Left ventricle myocardium inferior (tissue), 1 donor: Measurements from ENCODE around the gene OR1M1. TPM values are rescaled to one million over a fixed set of nuclear protein-coding genes. Genes with fewer than 3 reads are reported as not detected.

Experiments
- DNase-seq: peaks from one replicate; pipeline ENCODE4 v3.0.0-alpha.2; 2020
- H3K27ac ChIP-seq: fragments of 200-600 bp; replicated peaks from 2 replicates; pipeline ENCODE4 v1.8.0; 2021
- H3K27me3 ChIP-seq: fragments of 200-600 bp; 2 replicates; pipeline ENCODE4 v1.8.0; 2021; ENCODE audit warnings: low read depth
- H3K36me3 ChIP-seq: fragments of 200-600 bp; 2 replicates; pipeline ENCODE4 v1.8.0; 2021
- H3K4me1 ChIP-seq: fragments of 200-600 bp; 2 replicates; pipeline ENCODE4 v1.8.0; 2021
- H3K4me3 ChIP-seq: fragments of 200-600 bp; 2 replicates; pipeline ENCODE4 v1.8.0; 2021; ENCODE audit warnings: mild to moderate bottlenecking, moderate library complexity
- H3K9me3 ChIP-seq: fragments of 200-600 bp; replicated peaks from 2 replicates; pipeline ENCODE4 v1.8.0; 2021
- intact Hi-C: fragments of 100-400 bp; cut with micrococcal nuclease; formaldehyde crosslinking; loops from one replicate; pipeline ENCODE4 v1.11.0; 2022
- long read RNA-seq: library from polyadenylated mRNA; unstranded; transcript quantifications from one replicate; pipeline ENCODE4 v2.0.0, GENCODE V29; 2021
- total RNA-seq: library from RNA; stranded (reverse); fragmentation: NEBNext Ultra II Directional; extraction: Animal tissue kit (Norgen Biotek cat#: 25700); gene quantifications from one replicate; pipeline ENCODE4 v1.2.1, GENCODE V29; 2021
- TF ChIP-seq, protein P1 (sequence below): fragments of 200-600 bp; IDR thresholded peaks from 2 replicates; pipeline ENCODE4 v1.8.0; 2021; ENCODE audit warnings: antibody characterized with exemption, mild to moderate bottlenecking, borderline replicate concordance
- donor health status: DM: no; HTN: yes; CAD: no; lungs with severe emphysema.

OR1M1 gene, protein sequence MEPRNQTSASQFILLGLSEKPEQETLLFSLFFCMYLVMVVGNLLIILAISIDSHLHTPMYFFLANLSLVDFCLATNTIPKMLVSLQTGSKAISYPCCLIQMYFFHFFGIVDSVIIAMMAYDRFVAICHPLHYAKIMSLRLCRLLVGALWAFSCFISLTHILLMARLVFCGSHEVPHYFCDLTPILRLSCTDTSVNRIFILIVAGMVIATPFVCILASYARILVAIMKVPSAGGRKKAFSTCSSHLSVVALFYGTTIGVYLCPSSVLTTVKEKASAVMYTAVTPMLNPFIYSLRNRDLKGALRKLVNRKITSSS
- total RNA-seq, result not detected
- long read RNA-seq, result 0 reads

DNA sequence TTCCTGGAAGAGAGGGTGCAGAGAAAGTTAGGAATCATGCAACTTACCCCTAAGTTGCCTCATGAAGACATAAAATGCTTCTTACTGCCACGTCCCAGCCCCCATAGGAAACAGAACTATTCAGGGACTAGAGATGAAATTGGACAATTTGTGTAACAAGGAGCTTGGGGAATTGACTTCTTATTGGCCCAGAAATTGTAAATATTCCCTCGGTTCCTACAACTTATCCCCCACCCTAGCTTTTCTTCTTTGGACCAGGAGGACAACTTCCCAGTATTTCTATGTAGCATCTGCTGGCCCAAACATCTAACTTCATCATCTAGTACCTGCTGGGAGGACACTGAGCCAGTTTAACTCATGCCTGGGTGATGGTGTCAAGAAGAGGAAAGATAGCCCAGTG lies at the start of gene OR1M1:
Gene OR1M1 (plus strand): TSS at position 301 of the 400 bp plus-strand sequence. CDS start 6,184 bp downstream, outside the sequence.
- intact Hi-C loops, result no loop called here
- Histone ChIP-seq H3K9me3 (no peaks in the 10 kb centered on the region), H3K4me1 (no peaks in the 10 kb centered on the region), H3K27me3 (peaks cover 68% of the 10 kb centered on the region), H3K27ac (no peak within 1 kb of the TSS), H3K4me3 (no peak within 1 kb of the TSS), H3K36me3 (no peaks in the 10 kb centered on the region)
- no peak for DNase-seq
- TF ChIP-seq, protein P1, sequence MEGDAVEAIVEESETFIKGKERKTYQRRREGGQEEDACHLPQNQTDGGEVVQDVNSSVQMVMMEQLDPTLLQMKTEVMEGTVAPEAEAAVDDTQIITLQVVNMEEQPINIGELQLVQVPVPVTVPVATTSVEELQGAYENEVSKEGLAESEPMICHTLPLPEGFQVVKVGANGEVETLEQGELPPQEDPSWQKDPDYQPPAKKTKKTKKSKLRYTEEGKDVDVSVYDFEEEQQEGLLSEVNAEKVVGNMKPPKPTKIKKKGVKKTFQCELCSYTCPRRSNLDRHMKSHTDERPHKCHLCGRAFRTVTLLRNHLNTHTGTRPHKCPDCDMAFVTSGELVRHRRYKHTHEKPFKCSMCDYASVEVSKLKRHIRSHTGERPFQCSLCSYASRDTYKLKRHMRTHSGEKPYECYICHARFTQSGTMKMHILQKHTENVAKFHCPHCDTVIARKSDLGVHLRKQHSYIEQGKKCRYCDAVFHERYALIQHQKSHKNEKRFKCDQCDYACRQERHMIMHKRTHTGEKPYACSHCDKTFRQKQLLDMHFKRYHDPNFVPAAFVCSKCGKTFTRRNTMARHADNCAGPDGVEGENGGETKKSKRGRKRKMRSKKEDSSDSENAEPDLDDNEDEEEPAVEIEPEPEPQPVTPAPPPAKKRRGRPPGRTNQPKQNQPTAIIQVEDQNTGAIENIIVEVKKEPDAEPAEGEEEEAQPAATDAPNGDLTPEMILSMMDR, result no peak

DNA sequence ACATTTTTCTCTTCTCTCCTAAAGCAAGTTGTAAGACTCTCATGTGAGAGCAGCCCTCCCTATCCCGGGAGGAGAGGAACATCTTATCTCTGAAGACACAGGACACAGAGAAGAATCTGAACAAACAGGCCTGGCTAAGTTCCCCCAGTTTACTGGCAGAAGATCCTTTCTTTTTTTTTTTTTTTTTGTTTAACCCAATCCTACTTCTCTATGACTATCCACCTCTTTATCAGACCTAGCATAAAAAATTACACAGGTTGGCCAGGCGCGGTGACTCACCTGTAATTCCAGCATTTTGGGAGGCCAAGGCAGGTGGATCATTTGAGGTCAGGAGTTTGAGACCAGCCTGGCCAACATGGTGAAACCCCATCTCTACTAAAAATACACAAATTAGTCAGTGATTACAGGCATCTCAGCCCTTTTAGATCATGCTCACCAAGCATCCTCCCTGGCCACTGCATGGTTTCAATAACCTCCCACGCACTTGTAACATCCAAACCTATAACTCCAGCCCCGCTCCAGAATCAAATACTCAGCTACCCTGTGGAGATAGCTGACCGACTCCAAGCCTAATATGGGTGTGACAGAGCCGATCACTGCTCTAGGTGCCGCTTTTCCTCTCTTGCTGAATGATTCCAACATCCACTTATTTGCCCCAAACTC lies 49.3 kb upstream of the OR1M1 start:
- Histone ChIP-seq H3K27me3 (peaks cover 59% of the 10 kb centered on the region), H3K27ac (no peak overlapping the region), H3K9me3 (no peaks in the 10 kb centered on the region), H3K4me1 (no peaks in the 10 kb centered on the region), H3K4me3 (no peak overlapping the region), H3K36me3 (no peaks in the 10 kb centered on the region)
- TF ChIP-seq, protein P1, result no peak
- no peak for DNase-seq
- intact Hi-C loops, result no loop called here

DNA sequence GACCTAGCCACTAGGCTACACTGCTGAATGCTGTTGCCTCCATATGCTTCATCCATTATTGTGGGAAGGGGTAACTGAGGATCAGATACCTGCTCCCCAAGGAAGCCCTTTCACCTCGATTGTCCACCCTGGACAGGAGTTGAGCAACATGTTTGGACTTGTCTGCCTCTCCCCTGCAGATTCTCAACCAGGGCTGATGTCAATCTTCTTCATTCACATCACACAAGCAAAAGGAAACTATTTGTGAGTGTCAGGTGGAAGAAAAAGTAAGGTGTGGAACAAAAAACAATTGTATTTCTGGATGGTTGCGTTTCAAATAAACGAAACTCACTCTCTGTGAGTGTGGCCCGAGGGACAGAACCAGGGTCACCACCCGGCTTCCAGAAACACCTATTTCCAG lies 47.1 kb upstream of the OR1M1 start:
- H3K9me3 ChIP-seq, result no peaks in the 10 kb centered on the region
- no peak for DNase-seq
- H3K4me1 ChIP-seq, result no peaks in the 10 kb centered on the region
- H3K4me3 ChIP-seq, result no peak overlapping the region
- TF ChIP-seq, protein P1, result no peak
- peaks cover 60% of the 10 kb centered on the region for H3K27me3 ChIP-seq
- H3K36me3 ChIP-seq, result no peaks in the 10 kb centered on the region
- intact Hi-C loops, result no loop called here
- no peak overlapping the region for H3K27ac ChIP-seq

DNA sequence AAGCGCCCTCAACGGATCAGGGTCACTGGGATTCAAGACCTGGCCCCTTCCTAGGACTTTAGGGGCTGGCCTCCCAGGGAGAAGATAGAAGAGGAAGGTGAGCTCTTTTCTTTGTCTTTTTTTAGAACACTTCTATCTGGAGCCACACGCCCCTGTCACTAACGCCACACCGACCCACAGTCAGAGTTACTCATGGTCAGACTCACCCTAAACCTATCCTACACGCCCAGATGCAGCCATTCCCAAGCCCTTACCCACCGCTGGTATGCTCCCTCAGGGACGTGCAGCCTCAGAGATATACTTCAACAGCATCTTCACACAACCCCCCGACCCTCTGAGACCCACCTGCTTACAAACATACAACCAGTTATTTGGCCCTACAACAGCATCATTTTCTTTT lies 46.7 kb upstream of the OR1M1 start:
- Histone ChIP-seq H3K36me3 (no peaks in the 10 kb centered on the region), H3K9me3 (no peaks in the 10 kb centered on the region), H3K4me1 (no peaks in the 10 kb centered on the region), H3K27me3 (peaks cover 60% of the 10 kb centered on the region), H3K4me3 (no peak overlapping the region), H3K27ac (no peak overlapping the region)
- no peak for DNase-seq
- TF ChIP-seq, protein P1, result no peak
- intact Hi-C loops, result no loop called here

DNA sequence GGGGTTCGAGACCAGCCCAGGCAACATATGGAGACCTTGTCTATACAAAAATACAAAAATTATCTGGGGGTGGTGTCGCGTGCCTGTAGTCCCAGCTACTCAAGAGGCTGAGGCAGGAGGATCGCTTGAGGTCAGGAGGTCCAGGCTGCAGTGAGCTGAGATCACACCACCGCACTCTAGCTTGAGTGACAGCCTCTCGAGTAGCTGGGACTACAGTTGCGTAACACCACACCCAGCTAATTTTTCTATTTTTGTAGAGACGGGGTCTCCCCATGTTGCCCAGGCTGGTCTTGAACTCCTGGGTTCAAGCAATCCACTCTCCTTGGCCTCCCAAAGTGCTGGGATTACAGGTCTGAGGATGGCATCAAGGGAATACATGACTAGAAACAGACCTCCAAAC lies 45.8 kb upstream of the OR1M1 start:
- no peak overlapping the region for H3K4me3 ChIP-seq
- H3K4me1 ChIP-seq, result no peaks in the 10 kb centered on the region
- DNase-seq, result no peak
- TF ChIP-seq, protein P1, result no peak
- H3K27me3 ChIP-seq, result peaks cover 58% of the 10 kb centered on the region
- H3K36me3 ChIP-seq, result no peaks in the 10 kb centered on the region
- intact Hi-C loops, result no loop called here
- H3K27ac ChIP-seq, result no peak overlapping the region
- no peaks in the 10 kb centered on the region for H3K9me3 ChIP-seq
